Stimulated activated CD8-positive, alpha-beta memory T cell treated with anti-CD3 and anti-CD28 coated beads, Interleukin-7, amount 100 ng/mL, for 1 hour (primary cell): Measurements from ENCODE around the gene CEP164.
"Not testable (repeated sequence)": the region's sequence is repeated elsewhere in the genome, so short reads cannot be mapped to it uniquely, and the experiment has no call there.

Source experiments
- DNase-seq, 2 donors: peaks; one replicate each; pipeline ENCODE4 v3.0.0-alpha.2; 2020; ENCODE audit warnings: low read depth in 2 of 2

CEP164 gene

DNA sequence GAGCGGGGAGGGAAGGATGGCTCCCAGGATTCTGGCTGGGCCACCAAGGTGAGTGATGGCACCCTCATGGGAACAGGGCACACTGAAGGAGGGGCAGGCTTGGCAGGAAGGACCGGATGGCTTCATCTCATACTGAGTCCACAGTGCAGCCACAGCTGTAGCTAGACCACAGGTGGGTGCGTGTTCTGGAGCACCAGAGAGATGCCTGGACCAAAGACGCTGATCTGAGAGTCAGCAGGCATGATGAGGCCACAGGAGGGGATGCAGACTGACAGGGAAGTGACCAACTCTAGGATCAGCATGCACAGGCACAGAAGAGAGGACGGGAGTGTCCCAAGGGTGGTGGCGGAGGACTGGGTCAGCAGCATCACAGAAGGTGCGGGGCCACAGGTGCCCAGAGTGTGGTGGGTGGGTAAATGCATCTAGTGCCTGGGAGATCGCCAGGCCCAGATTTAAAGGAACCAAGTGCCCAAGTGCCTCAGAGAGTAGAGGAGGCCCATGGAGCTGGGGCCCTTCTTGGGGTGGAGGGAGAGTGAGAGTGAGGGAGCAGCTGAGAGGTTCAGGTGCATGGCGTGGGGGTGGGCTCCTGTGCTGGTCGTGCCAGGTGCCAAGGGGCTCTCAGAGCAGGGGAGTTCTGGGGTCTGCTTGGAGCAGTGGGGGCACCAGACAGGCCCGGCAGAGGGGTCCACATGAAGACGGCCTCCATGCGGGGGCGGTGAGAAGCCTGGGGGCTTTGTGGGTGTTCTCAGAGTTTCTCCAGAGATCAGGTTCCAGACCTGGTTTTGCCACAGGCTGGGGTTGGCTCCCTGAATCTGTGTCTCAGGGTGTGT, 113.7 kb downstream of the CEP164 start:
- DNase-seq, result no peak

DNA sequence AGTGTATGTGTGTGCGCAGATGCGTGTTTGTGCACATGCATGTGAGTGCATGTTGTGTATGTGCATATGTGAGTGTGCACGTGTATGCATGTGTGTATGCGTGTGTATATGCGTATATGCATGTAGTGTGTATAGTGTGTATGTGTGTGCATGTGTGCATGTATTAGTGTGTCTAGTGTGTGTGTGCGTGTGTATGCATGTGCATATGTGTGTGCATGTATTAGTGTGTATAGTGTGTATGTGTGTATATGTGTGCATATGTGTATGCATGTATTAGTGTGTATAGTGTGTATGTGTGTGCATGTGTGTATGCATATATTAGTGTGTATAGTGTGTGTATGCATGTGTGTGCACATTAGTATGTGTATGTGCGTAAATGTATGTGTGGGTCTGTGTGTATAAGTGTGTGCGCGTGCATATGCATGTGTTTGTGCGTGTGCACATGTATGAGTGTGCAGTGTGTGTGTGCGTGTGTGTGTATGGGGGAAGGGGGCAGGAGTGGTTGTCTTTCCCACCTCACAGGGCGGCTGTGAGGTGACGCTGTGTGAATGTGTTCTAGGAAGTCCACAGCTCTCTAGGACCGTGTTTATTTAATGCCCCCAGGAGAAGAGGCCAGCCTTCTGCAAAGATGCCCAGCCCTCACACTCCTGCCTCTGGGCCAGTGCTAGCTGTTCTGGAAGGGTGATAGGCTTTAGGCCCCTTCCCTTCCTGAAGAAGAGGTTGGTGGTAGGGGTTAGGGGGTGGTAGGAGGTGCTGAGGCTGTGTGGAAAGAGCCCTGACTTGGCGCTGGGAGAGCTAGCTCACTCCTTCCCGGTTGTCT, 114.6 kb downstream of the CEP164 start:
- DNase-seq, result no peak

DNA sequence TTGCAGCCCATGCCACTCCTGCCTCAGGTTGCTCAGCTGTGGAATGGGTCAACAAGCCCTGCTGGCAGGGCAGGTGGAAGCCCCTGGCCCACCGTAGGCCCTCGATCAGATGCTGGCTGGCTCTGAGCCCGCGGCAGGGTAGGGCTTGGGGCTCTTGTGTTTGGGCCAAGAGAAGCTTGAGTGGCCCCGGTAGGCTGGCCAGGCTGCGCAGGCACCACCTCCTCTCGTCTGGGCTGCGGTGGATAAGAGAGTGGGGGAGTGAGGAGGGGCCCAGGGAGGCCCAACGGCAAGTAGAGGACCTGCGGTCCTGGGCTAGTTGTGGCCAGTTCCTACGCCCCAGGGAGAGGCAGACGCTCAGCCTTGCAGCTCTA, 115.2 kb downstream of the CEP164 start:
- no peak for DNase-seq

DNA sequence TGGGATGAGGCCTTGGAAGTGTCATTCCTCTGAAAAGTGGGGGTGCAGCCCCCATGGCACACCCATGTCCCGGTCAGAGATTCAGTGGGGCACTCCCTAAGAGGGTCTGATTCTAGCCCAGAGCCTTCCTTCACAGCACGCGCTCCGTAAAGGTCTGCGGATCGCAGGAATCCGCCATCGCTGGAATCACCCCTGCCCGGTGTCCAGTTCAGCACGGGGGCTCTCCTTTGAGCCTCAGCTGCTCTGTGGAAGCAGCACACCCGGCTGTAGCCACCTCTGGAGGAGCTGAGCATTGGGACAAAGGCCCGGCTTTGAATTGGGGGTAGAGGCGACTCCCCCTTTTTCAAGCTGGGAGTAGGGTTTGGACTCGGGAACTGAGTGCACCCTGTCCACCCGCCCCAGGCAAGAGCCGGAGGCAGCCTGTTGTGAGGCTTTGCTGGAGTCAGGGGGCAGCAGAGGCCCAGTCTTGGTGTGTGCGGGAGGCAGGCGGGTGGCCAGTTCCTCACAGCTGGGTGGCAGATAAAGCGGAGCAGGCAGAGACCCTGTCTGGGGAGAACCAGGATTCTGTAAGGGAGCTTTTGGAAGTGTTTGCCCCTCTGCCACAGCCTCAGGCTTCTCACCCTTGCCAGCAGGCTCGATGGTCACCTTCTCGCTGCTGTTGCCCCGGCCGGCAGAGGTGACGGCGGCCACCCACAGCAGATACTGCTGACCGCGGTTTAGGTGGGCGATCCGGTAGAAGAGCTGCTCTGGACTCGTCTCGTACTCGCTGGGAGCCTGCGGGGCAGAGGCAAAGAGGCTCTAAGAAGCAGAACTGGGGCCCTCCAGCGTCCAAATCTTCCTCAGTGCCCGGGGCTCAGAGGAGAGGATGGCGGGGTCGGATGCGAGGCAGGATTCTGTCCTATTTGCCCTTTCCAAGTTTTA, 115.9 kb downstream of the CEP164 start:
- no peak for DNase-seq

DNA sequence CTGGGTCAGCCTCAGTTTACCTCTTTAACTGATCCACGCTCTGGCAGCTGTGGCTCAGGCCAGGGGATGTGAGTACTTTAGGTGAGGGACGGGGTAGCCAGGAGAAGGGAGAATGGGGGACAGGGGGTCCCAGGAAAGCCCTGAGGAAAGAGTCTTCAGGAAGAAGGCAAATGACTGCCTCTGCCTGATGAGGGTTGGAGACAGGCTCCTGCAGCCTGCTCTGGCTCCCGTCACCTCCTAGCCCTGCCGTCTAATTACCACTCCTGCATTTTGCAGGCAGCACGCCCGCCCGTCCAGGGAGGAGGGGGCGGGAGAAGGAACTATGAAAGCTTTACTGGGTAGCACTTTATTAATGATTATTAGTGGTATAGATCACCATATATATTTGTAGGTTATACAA, 116.6 kb downstream of the CEP164 start:
- no peak for DNase-seq

DNA sequence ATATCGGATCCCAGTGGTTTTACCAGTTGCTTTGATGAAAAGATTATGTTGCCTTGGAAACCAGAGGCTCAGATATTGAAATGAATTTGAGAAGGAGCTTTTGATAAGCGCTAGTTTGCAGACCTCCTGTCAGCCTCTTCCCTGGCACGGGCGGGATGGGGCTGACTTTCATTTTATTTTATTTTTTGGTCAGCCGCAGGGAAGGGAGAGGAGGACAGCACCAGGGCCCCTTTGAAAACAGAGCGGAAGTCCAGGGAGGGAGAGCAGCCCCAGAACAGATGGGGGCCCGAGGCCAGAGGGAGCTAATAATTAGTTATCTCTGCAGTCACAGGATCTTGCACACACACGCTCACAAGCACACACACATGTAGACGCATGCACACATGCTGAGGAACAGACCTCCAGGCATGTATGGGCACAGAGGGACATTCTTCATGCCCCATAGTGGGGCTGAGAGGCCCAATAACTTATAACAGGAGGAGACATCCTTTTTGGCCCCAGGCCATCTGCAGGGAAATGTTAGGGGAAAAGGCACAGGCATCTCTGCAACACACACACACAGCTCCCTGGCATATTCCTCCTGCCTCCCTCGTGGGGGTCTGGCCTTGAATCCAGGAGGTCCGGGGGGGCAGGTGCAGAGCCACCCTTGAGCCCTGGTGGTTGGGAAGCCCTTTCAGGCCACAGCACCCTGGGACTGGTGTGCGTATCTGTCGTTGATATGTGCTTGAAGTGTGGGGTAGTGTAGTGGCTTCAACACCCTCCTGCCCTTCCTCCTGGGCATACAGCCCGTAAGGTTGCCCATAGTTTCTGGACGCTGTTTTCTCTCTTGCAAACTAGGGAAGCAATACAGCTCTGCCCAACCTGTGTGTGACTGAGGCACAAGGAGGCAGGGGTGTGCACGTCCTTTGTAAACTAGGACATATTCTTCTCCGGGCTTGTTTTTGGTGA, 117.3 kb downstream of the CEP164 start:
- DNase-seq, result no peak

DNA sequence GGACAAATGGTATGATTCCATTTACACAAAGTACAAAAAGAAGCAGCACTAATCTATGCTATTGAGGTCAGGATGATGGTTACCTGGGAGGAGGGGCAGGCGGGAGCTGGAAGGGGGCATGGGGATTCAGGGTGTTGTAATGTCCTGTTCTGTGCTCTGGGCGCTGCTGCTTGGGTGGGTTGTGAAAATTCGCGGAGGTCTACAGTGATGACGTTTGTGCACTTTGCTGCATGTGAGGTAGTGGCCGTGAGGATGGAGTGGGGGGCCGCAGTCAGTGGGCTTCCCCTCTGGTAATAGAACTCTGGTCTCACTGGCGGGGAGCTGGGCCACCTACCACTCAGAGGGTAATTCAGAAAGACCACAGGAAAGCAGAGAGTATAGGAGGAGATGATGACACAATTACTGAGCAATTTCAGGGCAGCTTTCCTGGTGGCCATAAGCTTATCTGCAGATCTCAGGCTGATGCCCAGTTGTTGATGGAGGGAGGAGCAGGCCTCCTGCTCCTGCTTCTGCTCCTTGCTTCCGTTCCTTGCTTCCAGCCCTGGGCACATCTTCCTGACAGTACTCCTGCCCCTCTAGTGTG, 121.5 kb downstream of the CEP164 start:
- no peak for DNase-seq

GRCh38 chr11:117453886-117454563, 126.4 kb downstream of the CEP164 start:
- DNase-seq, result no peak

- DNase-seq, result no peak
These were observed 126.9 kb downstream of the CEP164 start for GRCh38 chr11:117454564-117454917.

GRCh38 chr11:117456027-117456720, 128.5 kb downstream of the CEP164 start:
- no peak for DNase-seq

DNA sequence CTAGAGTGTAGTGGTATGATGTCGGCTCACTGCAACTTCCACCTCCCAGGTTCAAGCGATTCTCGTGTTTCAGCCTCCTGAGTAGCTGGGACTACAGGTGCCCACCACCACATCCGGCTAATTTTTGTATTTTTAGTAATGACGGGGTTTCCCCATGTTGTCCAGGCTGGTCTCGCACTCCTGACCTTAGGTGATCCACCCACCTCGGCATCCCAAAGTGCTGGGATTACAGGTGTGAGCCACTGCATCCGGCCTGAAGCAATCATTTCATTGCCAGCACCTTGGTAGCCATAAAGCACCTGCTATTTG, 129.0 kb downstream of the CEP164 start:
- DNase-seq, result not testable (repeated sequence)

GRCh38 chr11:117457031-117457785, 129.6 kb downstream of the CEP164 start:
- no peak for DNase-seq

DNA sequence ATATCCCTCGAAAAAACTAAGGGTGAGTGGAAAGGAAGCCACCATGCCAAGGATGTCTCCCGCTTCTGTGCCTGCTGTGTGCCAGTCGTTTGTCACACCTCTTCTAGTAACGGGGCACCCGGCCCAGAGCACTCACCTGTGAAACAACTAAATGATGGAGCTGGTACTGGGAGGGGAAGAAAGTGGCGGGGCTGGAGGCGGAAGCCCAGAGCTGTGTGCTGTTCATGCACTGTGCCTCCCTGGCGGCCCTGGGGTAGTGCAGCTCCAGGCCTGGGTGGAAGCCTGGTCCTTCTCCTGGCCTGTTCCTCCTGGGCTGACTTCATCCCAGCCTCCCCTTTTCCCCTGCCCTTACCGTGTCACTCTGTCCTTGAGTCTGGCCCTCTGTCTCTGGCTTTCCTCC, 130.2 kb downstream of the CEP164 start:
- no peak for DNase-seq

- DNase-seq, result no peak
These were observed 130.8 kb downstream of the CEP164 start for GRCh38 chr11:117458275-117459122.

- DNase-seq, result no peak
These were observed 131.7 kb downstream of the CEP164 start for GRCh38 chr11:117459123-117459978.

DNA sequence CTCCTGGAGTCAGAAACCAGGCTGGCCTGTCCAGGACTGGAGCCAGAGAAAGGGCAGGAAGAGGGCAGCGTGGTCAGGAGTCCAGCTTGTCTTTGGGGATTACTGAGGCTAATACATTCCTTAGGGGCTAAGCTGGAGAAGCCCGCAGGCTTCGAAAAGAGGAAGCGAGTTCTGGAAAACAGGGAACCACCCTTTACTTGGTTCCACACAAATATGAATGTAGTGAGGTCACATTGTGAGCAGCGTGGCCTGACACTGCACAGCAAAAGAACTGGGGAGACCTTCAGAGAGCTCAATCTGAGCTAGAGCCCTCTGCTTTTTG, 132.3 kb downstream of the CEP164 start:
- DNase-seq, result no peak
